C4-2B (cell line): ENCODE results near the gene ABLIM3.

Experiments used
- H3K27ac ChIP-seq: fragments of 450-650 bp; 2 replicates; pipeline ENCODE4 v1.5.1; 2017
- ZFX ChIP-seq: fragments of 450-650 bp; IDR thresholded peaks from 2 replicates; pipeline ENCODE4 v1.6.1; 2017
- TF ChIP-seq, protein P1 (sequence below): fragments of 450-650 bp; conservative IDR thresholded peaks from 2 replicates; pipeline ENCODE4 v1.5.1; 2017; ENCODE audit warnings: mild to moderate bottlenecking

Gene ABLIM3

DNA sequence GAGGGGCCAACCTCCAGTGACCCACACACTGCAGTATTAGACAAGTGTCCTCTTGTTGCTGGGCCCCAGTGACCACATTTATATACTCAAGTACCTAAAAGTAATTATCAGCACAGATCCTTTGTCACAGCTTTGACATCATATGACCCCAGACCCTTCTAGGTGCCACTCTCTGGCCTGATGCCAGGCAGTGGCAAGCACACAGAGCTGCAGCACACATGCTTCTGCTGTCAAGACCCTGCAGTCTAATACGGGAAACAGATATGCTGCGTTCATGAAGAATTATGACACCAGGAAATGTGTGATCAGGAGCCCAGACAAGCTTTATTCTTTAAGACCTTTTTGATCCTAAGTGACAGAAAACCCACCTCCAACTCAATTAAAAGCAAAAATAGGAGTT is 66.5 kb downstream of the ABLIM3 start:
- TF ChIP-seq, protein P1, sequence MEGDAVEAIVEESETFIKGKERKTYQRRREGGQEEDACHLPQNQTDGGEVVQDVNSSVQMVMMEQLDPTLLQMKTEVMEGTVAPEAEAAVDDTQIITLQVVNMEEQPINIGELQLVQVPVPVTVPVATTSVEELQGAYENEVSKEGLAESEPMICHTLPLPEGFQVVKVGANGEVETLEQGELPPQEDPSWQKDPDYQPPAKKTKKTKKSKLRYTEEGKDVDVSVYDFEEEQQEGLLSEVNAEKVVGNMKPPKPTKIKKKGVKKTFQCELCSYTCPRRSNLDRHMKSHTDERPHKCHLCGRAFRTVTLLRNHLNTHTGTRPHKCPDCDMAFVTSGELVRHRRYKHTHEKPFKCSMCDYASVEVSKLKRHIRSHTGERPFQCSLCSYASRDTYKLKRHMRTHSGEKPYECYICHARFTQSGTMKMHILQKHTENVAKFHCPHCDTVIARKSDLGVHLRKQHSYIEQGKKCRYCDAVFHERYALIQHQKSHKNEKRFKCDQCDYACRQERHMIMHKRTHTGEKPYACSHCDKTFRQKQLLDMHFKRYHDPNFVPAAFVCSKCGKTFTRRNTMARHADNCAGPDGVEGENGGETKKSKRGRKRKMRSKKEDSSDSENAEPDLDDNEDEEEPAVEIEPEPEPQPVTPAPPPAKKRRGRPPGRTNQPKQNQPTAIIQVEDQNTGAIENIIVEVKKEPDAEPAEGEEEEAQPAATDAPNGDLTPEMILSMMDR = no peak
- TF ChIP-seq ZFX = no peak
- H3K27ac ChIP-seq = no peak overlapping the region

DNA sequence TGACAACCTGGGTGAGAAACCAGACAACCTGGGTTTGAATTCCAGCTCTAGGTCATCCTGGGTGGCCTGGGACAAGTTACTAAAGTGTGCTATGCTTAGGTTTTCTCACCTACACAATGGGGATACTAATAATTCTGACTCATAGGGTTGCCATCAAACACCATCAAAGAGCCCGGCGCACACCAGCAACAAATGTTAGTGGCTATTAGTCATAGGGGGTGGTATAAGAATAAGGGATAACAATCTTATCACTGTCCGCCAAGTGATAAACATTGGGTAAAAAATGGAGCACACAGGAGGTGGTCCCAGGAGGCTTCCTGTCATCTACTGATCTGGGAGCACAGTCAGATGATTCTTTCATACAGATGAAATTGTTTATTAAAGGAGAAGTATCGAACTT is 68.9 kb downstream of the ABLIM3 start:
- no peak overlapping the region for H3K27ac ChIP-seq

DNA sequence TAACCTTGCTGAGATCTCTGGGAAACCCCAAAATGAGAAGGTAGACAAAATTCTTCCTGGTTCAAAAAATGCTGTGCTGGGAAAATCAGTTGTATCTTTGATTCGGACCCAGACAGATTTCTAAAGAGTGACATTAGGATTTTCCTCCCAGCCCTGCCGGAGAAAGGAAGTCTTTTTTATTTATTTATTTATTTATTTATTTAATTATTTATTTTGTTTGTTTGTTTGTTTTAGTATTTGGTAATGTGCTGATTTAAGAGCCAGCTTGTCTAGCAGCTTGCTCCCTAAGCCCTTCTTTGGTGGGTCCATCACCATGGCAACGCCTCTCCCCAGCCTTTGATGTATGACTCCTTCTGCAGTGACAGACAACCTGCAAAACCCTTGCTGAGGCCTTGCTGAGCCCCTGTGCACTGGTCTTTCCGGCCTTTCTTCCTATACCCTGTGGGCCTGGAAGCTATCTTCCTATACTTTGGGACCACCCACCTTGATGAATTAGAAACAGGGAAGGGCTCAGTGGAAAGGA is 69.7 kb downstream of the ABLIM3 start:
- no peak overlapping the region for H3K27ac ChIP-seq
- no peak for TF ChIP-seq ZFX
- TF ChIP-seq, protein P1 = no peak

More for the DNA sequence above, 68.9 kb downstream of the ABLIM3 start:
- TF ChIP-seq, protein P1 = no peak
- TF ChIP-seq ZFX = no peak

DNA sequence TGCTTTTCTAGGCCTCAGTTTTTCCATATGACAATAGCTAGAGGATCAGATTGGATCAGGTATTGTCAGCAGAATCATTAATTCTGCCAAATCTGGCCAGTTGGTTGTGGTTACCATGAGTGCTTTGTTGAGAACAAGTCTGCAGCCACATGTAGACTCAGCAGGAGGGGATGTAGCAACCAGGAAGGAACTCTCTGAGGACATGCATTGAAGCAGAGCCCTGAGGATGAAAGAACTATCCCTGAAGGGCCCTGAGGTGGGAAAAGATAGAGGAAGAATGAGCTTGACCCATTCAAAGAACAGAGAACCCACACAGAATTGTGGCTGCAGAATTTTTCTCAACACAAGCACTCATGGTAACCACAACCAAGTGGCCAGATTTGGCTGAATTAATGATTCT is 70.3 kb downstream of the ABLIM3 start:
- no peak for TF ChIP-seq ZFX
- TF ChIP-seq, protein P1 = no peak
- H3K27ac ChIP-seq = no peak overlapping the region

DNA sequence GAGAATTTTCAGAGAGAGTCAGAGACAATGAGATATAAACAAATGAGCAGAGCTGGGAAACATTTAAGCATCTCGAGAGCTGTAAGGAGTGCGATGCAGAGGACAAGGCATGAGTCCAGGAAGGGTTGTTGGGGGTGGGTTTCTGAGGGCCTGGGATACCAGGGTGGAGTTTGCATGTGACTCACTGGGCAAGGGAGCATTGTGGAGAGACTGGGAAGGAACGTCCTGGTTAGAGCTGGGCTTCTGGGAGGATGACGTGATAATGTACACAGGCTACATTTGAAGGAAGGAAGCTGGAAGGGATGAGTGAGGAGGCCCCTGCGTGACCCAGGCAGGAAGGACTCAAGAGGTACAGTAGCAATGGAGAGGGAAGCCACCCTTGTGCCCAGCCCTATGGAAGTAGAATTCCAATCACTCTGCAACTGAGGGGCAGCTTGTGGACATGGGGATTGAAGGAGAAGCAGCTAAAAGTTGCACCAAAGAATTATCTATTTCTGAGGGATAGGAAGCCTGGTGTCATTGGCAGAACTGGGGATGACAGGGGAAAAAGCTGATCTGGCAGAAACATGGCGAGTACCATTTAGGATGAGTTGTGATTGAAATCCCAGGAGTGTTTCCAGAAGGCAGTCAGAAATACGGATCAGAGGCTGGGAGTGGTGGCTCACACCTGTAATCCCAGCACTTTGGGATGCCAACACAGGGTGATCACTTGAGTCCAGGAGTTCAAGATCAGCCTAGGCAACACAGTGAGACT is 71.1 kb downstream of the ABLIM3 start:
- H3K27ac ChIP-seq = no peak overlapping the region
- TF ChIP-seq, protein P1 = no peak

DNA sequence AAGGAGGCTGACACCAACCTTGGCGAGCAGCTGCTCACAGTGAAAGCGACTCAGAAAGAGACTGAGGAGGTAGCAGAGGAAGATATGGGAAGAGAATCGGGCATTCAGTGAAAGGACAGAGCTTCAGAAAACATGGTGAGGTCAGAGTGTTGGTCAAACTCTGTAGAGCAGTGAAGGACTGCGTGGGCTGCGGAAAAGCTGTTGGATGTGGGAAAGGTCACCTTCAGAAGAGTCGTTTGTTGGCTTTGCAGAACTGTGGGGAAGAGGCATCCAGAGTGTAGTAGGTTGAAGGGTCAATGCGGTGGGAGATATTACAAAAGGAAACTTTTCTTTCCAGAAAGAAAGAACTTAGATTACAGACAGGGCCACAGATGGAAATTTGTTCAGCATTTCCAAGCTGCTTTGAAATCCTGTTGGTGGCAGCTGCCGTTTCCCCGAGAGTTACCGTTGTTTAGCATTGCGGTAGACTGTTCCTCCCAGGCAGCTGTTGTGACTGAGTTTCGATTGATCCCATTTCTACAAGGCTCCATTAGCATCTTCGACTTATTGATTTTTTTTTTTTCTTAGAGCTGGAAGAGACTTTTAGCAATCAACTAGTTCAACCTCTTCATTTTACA is 72.1 kb downstream of the ABLIM3 start:
- TF ChIP-seq ZFX = no peak
- TF ChIP-seq, protein P1 = no peak
- no peak overlapping the region for H3K27ac ChIP-seq

DNA sequence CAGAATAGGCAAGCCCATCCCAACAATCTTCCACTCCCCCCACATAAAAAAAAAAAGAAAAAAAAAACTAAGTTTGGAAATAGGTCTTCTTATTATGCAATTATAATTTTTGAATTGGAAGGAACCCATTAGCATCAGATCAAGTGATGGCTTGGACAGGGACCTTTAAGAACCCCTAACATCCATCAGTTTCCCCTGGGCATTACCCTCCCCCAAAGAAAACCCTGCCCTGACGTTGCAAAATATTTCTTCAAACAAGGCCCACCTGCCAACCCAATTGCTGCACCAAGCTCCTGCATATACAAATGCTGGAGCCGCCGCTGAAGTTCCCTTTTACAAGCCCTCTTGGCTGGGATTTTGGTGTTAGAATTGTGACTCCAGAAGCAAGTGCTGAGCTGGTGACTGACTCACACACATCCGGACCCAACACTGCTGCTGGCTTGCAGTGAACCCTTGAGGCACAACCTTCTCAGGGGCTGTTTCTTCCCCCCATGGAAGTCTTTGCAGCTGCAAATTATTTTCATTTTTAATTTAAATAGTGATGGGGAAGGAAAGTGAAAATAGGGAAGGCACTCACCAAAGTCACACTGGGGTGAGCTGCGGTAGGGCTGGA is 74.3 kb downstream of the ABLIM3 start:
- TF ChIP-seq, protein P1 = no peak
- TF ChIP-seq ZFX = no peak
- no peak overlapping the region for H3K27ac ChIP-seq
